Measurements from ENCODE around the gene XYLT1.
A peak's percentile ranks its signal among the peaks of the same experiment; 100 is the strongest.
"Not testable (repeated sequence)": the region's sequence is repeated elsewhere in the genome, so short reads cannot be mapped to it uniquely, and the experiment has no call there.

XYLT1 gene

DNA sequence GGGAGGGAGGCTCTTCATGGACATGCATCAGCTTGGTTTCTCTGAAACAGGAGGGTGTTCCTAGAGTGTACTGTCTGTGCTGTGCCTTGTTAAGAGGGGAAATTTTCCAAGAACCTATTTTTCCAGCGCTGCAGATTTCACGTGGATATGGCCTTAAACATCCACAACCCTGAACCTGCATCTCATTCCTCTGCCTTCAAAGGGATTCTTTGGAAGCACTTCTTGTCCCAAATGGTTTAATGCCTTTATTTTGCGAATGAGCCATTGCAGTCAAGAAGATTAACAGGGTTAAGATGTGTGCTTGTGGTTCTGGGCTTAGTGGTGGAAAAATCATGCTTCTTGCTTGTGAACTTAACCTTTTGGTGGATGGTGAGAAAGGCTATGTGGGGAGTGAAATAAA, 161.2 kb downstream of the XYLT1 start:
- Mint-ChIP-seq H3K4me1 (peaks cover 16% of the 10 kb centered on the region), H3K27me3 (no peaks in the 10 kb centered on the region), H3K9me3 (no peaks in the 10 kb centered on the region), H3K4me3 (no peak overlapping the region), H3K36me3 (peaks cover 19% of the 10 kb centered on the region), H3K27ac (no peak overlapping the region)
- DNase-seq (ENCODE audit: low spot score in 2 of 2) (no peak), ATAC-seq (ENCODE audit: low read depth) (no peak)

DNA sequence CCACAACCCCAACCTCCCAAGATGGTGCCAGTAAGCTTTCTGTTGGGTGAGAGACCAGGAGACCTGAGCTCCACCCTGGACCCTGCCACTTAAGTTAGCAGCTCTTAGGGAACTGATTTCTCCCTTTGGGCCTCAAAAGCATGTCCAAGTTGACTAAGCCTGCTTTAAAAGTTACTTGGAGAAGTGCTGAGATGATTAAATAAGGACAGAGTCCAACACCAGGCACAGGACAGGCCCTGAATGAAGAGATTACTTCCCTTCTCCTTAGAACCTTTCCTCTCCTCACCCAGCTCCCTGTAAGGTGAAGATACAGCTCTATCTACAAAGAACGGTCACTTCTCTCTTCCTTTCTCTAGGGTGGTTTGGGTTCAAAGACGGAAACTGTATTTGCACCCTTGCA, 162.6 kb downstream of the XYLT1 start:
- no peak overlapping the region for H3K4me3 Mint-ChIP-seq
- H3K4me1 Mint-ChIP-seq, result peaks cover 21% of the 10 kb centered on the region
- H3K27ac Mint-ChIP-seq, result no peak overlapping the region

DNA sequence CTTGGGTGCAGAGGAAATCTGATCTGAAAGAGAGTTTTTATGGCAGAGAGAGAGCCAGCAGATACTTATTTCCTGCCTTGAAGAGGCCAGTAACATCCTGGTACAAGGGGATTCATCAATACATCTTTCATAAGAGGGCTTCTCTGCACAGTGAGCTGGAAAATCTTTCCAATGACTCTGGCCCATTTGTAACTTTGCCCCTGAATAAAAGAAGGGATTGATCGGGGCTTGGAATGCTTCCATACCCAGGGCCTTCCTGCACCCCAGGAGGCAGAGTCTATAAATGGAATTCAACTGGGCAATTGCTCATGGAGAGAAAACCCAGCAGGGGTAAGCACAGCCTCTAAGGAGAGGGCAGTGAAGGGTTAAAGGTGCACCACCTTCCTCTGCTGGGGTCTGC, 163.3 kb downstream of the XYLT1 start:
- no peak overlapping the region for H3K4me3 Mint-ChIP-seq
- ATAC-seq (ENCODE audit: low read depth), result no peak
- no peak overlapping the region for H3K27ac Mint-ChIP-seq
- no peaks in the 10 kb centered on the region for H3K27me3 Mint-ChIP-seq
- peaks cover 19% of the 10 kb centered on the region for H3K36me3 Mint-ChIP-seq
- peaks cover 27% of the 10 kb centered on the region for H3K4me1 Mint-ChIP-seq
- no peak for DNase-seq (ENCODE audit: low spot score in 2 of 2)
- H3K9me3 Mint-ChIP-seq, result no peaks in the 10 kb centered on the region

More for the DNA sequence above, 162.6 kb downstream of the XYLT1 start:
- H3K27me3 Mint-ChIP-seq, result no peaks in the 10 kb centered on the region
- no peak for ATAC-seq (ENCODE audit: low read depth)
- peaks cover 19% of the 10 kb centered on the region for H3K36me3 Mint-ChIP-seq
- H3K9me3 Mint-ChIP-seq, result no peaks in the 10 kb centered on the region
- DNase-seq (ENCODE audit: low spot score in 2 of 2), result no peak

DNA sequence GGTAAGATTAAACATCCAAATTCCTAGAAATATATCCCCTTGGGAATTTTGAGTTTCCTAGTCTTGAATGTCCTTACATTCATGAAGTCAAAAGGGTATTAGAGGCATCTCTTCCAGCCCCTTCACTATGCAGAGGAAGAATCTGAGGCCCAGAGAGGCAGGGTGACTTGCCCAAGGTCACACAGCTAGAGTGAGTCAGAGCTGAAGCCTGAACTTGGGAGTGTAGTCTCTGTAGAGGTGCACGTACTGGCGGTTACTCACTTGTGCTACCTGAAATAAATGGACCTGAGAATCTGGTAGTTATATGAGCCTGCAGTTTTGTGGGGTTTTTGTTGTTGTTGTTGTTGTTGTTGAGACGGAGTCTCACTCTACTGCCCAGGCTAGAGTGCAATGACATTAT, 164.0 kb downstream of the XYLT1 start:
- Mint-ChIP-seq H3K36me3 (peaks cover 16% of the 10 kb centered on the region), H3K4me3 (no peak overlapping the region), H3K4me1 (peaks cover 32% of the 10 kb centered on the region), H3K27ac (no peak overlapping the region), H3K9me3 (no peaks in the 10 kb centered on the region), H3K27me3 (no peaks in the 10 kb centered on the region)
- no peak for DNase-seq (ENCODE audit: low spot score in 2 of 2)
- no peak for ATAC-seq (ENCODE audit: low read depth)

DNA sequence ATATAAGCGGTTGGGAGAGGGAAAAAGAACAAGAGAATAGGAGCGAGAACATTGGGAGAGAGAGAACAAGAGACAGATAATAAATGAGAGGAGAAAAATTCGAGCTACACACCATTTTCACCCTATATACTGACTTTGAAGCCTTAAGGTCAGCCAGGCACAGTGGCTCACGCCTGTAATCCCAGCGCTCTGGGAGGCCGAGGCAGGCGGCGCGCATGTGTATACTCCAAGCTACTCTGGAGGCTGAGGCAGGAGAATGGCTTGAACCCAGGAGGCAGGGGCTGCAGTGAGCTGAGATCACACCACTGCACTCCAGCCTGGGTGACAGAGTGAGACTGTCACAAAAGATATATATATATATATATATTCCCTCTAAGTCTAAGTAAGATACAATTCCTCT, 164.5 kb downstream of the XYLT1 start:
- H3K9me3 Mint-ChIP-seq; DNase-seq (ENCODE audit: low spot score in 2 of 2); H3K27ac Mint-ChIP-seq; ATAC-seq (ENCODE audit: low read depth); H3K27me3 Mint-ChIP-seq; H3K4me3 Mint-ChIP-seq: not testable (repeated sequence)
- H3K4me1 Mint-ChIP-seq, result peaks cover 35% of the 10 kb centered on the region
- H3K36me3 Mint-ChIP-seq, result peaks cover 12% of the 10 kb centered on the region

DNA sequence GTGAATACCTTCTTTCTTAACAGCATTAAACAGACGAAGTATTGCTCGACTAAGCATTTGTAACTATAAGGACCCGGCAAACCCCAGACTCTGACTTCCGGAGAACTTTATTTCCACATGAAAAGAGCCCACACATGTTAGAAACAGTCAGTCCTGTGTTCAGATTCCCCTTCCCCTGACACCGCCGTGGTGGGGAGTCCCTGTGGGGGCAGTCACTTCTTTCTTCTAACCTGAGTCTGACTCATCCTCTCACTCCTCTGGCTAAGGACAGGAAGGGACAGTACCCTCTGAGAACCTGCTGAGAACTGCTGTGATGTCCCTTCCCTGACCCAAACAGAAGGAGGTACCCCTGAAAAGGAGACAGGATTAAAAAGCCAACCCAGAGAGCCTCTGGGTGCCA, 165.1 kb downstream of the XYLT1 start:
- Mint-ChIP-seq H3K9me3 (no peaks in the 10 kb centered on the region), H3K4me3 (no peak overlapping the region), H3K27me3 (no peaks in the 10 kb centered on the region), H3K4me1 (peaks cover 38% of the 10 kb centered on the region), H3K27ac (no peak overlapping the region), H3K36me3 (peaks cover 7% of the 10 kb centered on the region)
- DNase-seq (ENCODE audit: low spot score in 2 of 2) (no peak), ATAC-seq (ENCODE audit: low read depth) (no peak)

DNA sequence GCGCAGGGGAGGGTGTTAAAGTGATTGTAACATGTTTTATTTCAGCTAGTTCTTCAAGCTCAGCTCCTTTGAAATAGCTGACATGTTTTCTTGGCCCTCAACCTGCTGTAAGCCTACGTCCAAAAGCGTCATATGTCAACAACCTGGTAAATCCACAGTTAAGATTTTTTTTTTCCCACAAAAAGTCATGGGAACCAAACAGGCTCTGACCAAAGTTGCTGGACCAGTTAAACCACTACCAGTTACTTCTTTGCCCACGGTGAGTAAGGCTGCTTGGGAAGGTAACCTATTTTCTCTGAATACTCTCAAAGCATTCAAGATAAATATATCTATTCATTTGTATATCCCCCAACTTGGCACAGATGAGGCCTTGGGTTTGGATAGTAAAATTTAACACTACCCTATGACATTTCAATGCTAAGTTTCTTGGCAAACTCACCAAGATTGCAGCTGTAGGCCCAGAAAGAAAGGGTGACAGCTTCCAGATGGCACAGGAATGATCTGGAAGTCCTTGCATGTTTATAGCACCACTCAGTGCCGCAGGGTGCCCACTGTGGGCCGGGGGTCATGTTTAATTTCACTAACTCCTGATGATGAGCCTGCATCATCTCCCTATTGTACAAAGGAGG, 166.2 kb downstream of the XYLT1 start:
- no peak overlapping the region for H3K27ac Mint-ChIP-seq
- DNase-seq (ENCODE audit: low spot score in 2 of 2), result no peak
- no peak for ATAC-seq (ENCODE audit: low read depth)
- H3K9me3 Mint-ChIP-seq, result no peaks in the 10 kb centered on the region
- no peak overlapping the region for H3K4me3 Mint-ChIP-seq
- peaks cover under 1% of the 10 kb centered on the region for H3K36me3 Mint-ChIP-seq
- H3K4me1 Mint-ChIP-seq, result peaks cover 40% of the 10 kb centered on the region
- H3K27me3 Mint-ChIP-seq, result no peaks in the 10 kb centered on the region

DNA sequence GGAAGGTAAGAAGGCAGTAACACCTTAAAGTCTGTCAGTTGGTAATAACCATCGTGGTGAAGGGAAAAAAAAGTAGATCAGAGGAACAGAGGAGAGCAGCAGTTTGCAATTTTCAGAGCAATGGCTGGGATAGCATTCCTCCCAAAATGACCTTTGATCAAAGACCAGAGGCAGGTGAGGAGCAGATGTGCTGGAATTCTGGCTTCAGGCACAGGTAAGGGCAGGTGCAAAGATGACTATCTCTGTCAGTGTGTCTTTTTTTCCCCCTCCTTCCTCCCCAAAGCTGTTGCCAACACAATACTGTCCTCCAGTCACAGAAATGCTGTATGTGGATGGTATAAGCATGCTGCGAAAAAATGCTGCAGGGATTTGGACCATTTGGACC, 166.7 kb downstream of the XYLT1 start:
- Mint-ChIP-seq H3K9me3 (no peaks in the 10 kb centered on the region), H3K4me1 (peaks cover 39% of the 10 kb centered on the region), H3K36me3 (no peaks in the 10 kb centered on the region), H3K4me3 (no peak overlapping the region), H3K27ac (no peak overlapping the region), H3K27me3 (no peaks in the 10 kb centered on the region)
- ATAC-seq (ENCODE audit: low read depth) (no peak), DNase-seq (ENCODE audit: low spot score in 2 of 2) (no peak)

DNA sequence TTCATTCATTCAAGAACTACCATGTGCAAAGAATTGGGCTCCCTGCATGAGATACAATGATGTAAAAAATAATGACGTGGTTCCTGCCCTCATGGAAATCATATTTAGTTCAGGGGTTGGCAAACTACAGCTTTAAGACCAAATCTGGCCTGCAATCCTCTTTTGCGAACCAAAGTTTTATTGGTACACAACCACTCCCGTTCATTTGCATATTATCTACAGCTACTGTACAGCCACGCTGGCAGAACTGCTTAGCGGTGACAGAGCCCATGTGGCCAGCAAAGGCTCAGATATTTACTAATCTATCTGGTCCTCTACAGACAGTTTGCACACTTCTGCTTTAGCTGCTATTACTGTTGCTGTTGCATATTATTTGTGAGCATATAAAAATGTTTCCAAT, 167.7 kb downstream of the XYLT1 start:
- ATAC-seq (ENCODE audit: low read depth) (peak; percentile 14), DNase-seq (ENCODE audit: low spot score in 2 of 2) (peak in 1 of 2 donors; percentile 7)
- Mint-ChIP-seq H3K4me3 (peak overlapping the region; percentile 15), H3K27me3 (no peaks in the 10 kb centered on the region), H3K4me1 (peaks cover 39% of the 10 kb centered on the region), H3K36me3 (no peaks in the 10 kb centered on the region), H3K9me3 (no peaks in the 10 kb centered on the region), H3K27ac (peak overlapping the region; percentile 88)

DNA sequence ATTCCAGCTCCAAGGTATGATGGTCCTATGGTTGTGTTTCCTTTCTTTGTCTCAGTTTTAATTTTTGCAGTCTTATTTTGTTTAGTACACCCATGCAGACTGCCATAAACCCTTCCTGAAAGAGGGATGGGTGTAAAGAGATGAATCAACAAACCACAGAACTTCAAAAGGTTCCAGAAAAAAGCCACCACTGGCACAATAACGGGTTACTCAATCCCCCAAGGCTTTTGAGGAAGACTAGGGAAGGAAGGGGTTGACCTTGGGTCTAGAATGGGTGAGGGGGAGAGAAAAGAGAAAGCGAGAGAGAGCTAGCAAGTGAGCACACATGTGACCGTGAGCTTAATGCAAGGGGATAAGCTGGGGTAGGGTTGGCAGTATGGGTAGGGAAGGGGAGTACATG, 168.1 kb downstream of the XYLT1 start:
- peak overlapping the region; percentile 15 for H3K4me3 Mint-ChIP-seq
- H3K36me3 Mint-ChIP-seq, result no peaks in the 10 kb centered on the region
- peaks cover 37% of the 10 kb centered on the region for H3K4me1 Mint-ChIP-seq
- no peaks in the 10 kb centered on the region for H3K9me3 Mint-ChIP-seq
- DNase-seq (ENCODE audit: low spot score in 2 of 2), result no peak
- H3K27me3 Mint-ChIP-seq, result no peaks in the 10 kb centered on the region
- H3K27ac Mint-ChIP-seq, result peak overlapping the region; percentile 88
- ATAC-seq (ENCODE audit: low read depth), result no peak

DNA sequence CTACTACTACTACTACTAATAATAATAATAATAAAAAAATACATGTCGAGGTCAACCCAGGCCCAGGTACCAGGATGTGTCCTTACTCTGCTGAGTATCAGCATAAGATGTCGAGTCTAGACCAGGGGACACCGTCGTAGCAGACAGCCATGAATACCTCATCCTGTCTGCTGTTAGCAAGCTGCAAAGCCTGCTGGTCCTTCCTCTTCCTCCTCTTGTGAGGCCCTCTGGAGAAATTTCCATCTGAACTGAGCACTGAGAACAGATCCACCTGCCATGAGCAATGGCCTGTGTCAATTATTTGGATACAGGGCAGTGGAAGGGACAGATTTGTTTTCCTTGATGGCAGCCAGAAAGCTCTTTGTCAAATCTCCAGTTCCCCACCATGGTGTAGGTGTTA, 168.5 kb downstream of the XYLT1 start:
- no peaks in the 10 kb centered on the region for H3K27me3 Mint-ChIP-seq
- no peak overlapping the region for H3K4me3 Mint-ChIP-seq
- H3K4me1 Mint-ChIP-seq, result peaks cover 37% of the 10 kb centered on the region
- peak; percentile 5 for ATAC-seq (ENCODE audit: low read depth)
- DNase-seq (ENCODE audit: low spot score in 2 of 2), result no peak
- H3K27ac Mint-ChIP-seq, result peak overlapping the region; percentile 88
- no peaks in the 10 kb centered on the region for H3K9me3 Mint-ChIP-seq
- no peaks in the 10 kb centered on the region for H3K36me3 Mint-ChIP-seq

DNA sequence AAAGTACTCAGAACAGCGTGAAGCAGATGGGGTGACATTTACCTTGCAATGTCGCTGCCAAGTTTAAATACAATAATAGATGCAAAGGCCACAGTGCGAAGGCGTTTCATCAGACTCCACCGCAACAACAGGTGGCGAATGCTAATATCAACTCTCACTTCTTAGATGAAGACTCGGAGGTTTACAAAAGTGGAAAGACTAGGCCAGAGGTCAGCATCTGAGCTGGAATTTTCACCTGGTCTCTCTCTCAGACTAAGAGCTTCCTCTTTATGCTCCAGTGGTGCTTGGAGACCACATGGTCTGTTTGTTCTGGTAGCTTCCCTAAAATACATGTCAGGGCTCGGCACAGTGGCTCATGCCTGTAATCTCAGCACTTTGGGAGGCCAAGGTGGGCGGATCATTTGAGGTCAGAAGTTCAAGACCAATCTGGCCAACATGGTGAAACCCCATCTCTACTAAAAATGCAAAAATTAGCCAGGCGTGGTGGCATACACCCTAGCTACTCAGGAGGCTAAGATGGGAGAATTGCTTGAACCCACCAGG, 169.1 kb downstream of the XYLT1 start:
- Mint-ChIP-seq H3K4me3 (peak overlapping the region; percentile 59), H3K4me1 (peaks cover 37% of the 10 kb centered on the region), H3K27me3 (no peaks in the 10 kb centered on the region), H3K27ac (peak overlapping the region; percentile 88), H3K9me3 (no peaks in the 10 kb centered on the region), H3K36me3 (no peaks in the 10 kb centered on the region)
- peak; percentile 47 to 69 for DNase-seq (ENCODE audit: low spot score in 2 of 2)
- peak; percentile 88 for ATAC-seq (ENCODE audit: low read depth)

DNA sequence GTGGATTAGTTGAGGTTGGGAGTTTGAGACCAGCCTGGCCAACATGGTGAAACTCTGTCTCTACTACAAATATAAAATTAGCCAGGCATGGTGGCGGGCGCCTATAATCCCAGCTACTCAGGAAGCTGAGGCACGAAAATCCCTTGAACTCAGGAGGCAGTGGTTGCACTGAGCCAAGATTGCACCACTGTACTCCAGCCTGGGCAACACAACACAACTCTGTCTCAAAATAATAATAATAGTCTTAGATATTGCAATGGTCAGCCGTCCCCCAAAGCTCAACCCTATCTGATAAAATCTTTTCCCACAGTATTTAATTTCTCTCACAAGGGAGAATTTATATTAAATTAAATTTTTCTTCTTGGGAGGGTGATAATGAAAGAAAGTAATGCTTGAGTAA, 169.6 kb downstream of the XYLT1 start:
- ATAC-seq (ENCODE audit: low read depth), result no peak

DNA sequence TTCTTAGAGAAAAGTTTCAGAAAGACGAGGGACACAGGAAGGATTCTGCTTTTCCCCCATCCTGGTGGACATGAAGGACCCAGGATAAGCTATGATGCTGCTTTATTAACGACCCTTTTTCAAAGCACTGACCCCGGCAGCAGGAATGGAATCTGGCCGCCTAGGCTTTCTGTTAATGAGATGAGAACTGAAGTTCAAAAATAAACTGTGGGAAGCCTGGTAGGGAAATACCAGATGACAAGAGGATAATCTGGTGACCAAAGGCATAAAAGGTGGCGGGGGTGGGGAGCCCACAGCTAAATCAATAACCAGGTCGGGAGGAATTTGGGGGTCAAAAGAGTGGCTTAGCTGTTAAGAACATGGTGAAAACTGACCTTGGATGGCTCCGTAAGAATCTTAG, 171.0 kb downstream of the XYLT1 start:
- DNase-seq (ENCODE audit: low spot score in 2 of 2) (no peak), ATAC-seq (ENCODE audit: low read depth) (no peak)
- Mint-ChIP-seq H3K36me3 (no peaks in the 10 kb centered on the region), H3K4me3 (no peak overlapping the region), H3K27ac (no peak overlapping the region), H3K27me3 (no peaks in the 10 kb centered on the region), H3K4me1 (peaks cover 28% of the 10 kb centered on the region), H3K9me3 (no peaks in the 10 kb centered on the region)

More for the DNA sequence above, 169.6 kb downstream of the XYLT1 start:
- Mint-ChIP-seq H3K9me3 (no peaks in the 10 kb centered on the region), H3K27me3 (no peaks in the 10 kb centered on the region), H3K36me3 (no peaks in the 10 kb centered on the region), H3K4me3 (no peak overlapping the region), H3K27ac (peak overlapping the region; percentile 88), H3K4me1 (peaks cover 37% of the 10 kb centered on the region)
- no peak for DNase-seq (ENCODE audit: low spot score in 2 of 2)

DNA sequence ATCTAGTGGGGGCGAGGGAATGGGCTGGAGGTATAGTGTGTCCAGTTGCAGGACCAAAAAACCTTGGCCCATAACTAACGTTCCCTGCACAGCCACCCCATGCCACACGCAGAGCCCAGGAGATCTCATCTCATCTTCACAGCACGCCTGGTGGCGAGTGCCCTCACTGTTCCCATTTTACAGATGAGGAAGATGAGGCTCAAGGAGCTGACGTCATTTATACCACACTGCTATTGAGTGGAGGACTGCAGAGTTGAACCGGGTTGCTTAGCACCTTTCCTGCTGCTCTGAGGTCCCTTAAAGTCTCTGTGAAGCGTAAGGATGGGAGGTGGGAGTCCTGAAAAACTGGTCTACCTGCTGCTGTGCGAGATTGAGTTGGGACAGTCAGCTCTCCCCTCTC, 172.5 kb downstream of the XYLT1 start:
- ATAC-seq (ENCODE audit: low read depth) (no peak), DNase-seq (ENCODE audit: low spot score in 2 of 2) (no peak)
- no peaks in the 10 kb centered on the region for H3K36me3 Mint-ChIP-seq
- H3K9me3 Mint-ChIP-seq, result no peaks in the 10 kb centered on the region
- peaks cover 26% of the 10 kb centered on the region for H3K4me1 Mint-ChIP-seq
- no peak overlapping the region for H3K27ac Mint-ChIP-seq
- H3K4me3 Mint-ChIP-seq, result no peak overlapping the region
- no peaks in the 10 kb centered on the region for H3K27me3 Mint-ChIP-seq
